ENCODE measurements around the gene TCN2. TPM values are rescaled to one million over a fixed set of nuclear protein-coding genes. Genes with fewer than 3 reads are reported as not detected.
"Not testable (repeated sequence)": the region's sequence is repeated elsewhere in the genome, so short reads cannot be mapped to it uniquely, and the experiment has no call there.

TCN2 gene
- total RNA-seq, 4 donors from 2014 or later = 38.2 to 56.1 (median 43.8) TPM

DNA sequence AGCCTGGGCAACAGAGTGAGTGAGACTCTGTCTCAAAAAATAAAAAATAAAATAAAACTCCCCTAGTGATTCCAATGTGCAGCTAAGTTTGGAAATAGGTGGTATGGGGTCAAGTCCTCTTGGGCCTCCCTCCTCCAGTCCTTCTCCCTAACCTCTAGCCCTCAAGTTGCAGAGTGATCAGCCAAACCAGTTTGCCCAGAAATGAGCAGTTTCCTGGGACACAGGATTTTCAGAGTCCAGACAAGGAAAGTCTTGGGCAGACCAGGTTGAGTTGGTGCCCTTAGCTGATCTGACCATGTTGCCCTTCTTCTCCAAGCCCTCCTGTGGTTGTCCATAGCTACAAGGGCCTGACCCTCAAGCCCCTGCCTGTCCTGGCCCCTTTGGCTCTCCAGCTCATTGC, 7.9 kb downstream of the TCN2 start:
- peaks cover 0 to 86% (median 0%) of the 10 kb centered on the region in 3 donors for H3K36me3 ChIP-seq
- no peaks in the 10 kb centered on the region for H3K9me3 ChIP-seq
- no peak overlapping the region for H3K4me3 ChIP-seq
- DNase-seq (ENCODE audit: low spot score in 2 of 2) = no peak
- no peaks in the 10 kb centered on the region for H3K27me3 ChIP-seq
- TF ChIP-seq POLR2A (IDR thresholded peaks at IDR 0.05) = no peak
- TF ChIP-seq, protein P1, sequence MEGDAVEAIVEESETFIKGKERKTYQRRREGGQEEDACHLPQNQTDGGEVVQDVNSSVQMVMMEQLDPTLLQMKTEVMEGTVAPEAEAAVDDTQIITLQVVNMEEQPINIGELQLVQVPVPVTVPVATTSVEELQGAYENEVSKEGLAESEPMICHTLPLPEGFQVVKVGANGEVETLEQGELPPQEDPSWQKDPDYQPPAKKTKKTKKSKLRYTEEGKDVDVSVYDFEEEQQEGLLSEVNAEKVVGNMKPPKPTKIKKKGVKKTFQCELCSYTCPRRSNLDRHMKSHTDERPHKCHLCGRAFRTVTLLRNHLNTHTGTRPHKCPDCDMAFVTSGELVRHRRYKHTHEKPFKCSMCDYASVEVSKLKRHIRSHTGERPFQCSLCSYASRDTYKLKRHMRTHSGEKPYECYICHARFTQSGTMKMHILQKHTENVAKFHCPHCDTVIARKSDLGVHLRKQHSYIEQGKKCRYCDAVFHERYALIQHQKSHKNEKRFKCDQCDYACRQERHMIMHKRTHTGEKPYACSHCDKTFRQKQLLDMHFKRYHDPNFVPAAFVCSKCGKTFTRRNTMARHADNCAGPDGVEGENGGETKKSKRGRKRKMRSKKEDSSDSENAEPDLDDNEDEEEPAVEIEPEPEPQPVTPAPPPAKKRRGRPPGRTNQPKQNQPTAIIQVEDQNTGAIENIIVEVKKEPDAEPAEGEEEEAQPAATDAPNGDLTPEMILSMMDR (IDR thresholded peaks at IDR 0.05) = no peak
- TF ChIP-seq EP300 (IDR thresholded peaks at IDR 0.05) = no peak
- peak overlapping the region in 1 of 4 donors; percentile 28 for H3K27ac ChIP-seq
- peaks cover 0 to 4% (median 0%) of the 10 kb centered on the region in 4 donors for H3K4me1 ChIP-seq

- WGBS, 2 donors = 77 to 84% methylated on average over 7 of the region's 7 CpGs
- Histone ChIP-seq H3K4me1 (no peaks in the 10 kb centered on the region), H3K27me3 (no peaks in the 10 kb centered on the region), H3K4me3 (no peak overlapping the region), H3K36me3 (peaks cover 0 to 93% (median 0%) of the 10 kb centered on the region in 3 donors), H3K27ac (no peak overlapping the region), H3K9me3 (no peaks in the 10 kb centered on the region)
- peak in 1 of 2 donors; percentile 28 for DNase-seq (ENCODE audit: low spot score in 2 of 2)
- TF ChIP-seq POLR2A (IDR thresholded peaks at IDR 0.05) (no peak), EP300 (IDR thresholded peaks at IDR 0.05) (peak in 1 of 2 donors; percentile 53)
Observed at GRCh38 chr22:30615543-30615954, 8.6 kb downstream of the TCN2 start.

DNA sequence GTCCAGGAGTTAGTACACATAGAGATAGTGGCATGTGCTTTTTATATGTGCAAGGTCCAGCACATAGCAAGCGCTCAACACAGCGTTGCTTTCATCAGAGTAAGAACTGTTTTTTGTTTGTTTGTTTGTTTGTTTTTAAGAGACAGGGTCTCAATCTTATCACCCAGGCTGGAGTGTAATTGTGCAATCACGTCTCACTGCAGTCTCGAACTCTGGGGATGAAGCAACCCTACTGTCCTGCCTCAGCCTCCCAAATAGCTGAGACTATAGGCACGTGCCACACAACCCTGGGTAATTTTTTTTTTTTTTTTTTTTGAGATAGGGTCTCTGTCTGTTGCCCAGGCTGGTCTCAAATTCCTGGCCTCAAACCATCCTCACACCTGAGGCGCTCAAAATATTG, 10.8 kb downstream of the TCN2 start:
- H3K36me3 ChIP-seq = peaks cover 0 to 93% (median 0%) of the 10 kb centered on the region in 3 donors
- WGBS, 2 donors = 89 to 90% methylated on average over 6 of the region's 6 CpGs
- TF ChIP-seq EP300 (IDR thresholded peaks at IDR 0.05) = no peak
- TF ChIP-seq, protein P1 (IDR thresholded peaks at IDR 0.05) = no peak
- no peak for TF ChIP-seq POLR2A (IDR thresholded peaks at IDR 0.05)

DNA sequence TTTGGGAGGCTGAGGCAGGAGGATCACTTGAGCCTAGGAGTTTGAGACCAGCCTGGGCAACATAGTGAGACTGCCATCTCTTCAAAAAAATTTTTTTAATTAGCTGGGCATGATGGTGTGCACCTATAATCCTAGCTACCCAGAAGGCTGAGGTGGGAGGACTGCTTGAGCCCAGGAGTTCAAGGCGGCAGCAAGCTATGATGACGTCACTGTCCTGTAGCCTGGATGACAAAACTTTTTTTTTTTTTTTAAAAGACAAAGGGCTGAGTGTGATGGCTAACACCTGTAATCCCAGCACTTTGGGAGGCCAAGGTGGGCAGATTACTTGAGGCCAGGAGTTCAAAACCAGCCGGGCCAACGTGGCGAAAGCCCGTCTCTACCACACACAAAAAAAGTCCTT, 12.9 kb downstream of the TCN2 start:
- WGBS, 2 donors = 90 to 91% methylated on average over 6 of the region's 6 CpGs
- H3K27me3 ChIP-seq; DNase-seq (ENCODE audit: low spot score in 2 of 2); H3K4me1 ChIP-seq; H3K4me3 ChIP-seq; H3K27ac ChIP-seq; H3K9me3 ChIP-seq: not testable (repeated sequence)
- peaks cover 0 to 83% (median 0%) of the 10 kb centered on the region in 3 donors for H3K36me3 ChIP-seq

More for the DNA sequence above, 10.8 kb downstream of the TCN2 start:
- DNase-seq (ENCODE audit: low spot score in 2 of 2) = no peak
- Histone ChIP-seq H3K4me3 (no peak overlapping the region), H3K4me1 (no peaks in the 10 kb centered on the region), H3K27ac (no peak overlapping the region), H3K9me3 (no peaks in the 10 kb centered on the region), H3K27me3 (no peaks in the 10 kb centered on the region)

- Histone ChIP-seq H3K27ac (no peak overlapping the region), H3K4me1 (peaks cover 0 to 4% (median 2%) of the 10 kb centered on the region in 4 donors), H3K36me3 (peaks cover 0 to 31% (median 0%) of the 10 kb centered on the region in 3 donors), H3K27me3 (no peaks in the 10 kb centered on the region), H3K9me3 (no peaks in the 10 kb centered on the region), H3K4me3 (no peak overlapping the region)
- WGBS, 2 donors = 83 to 97% methylated on average over 4 to 5 of the region's 5 CpGs
- no peak for DNase-seq (ENCODE audit: low spot score in 2 of 2)
- TF ChIP-seq EP300 (IDR thresholded peaks at IDR 0.05) (no peak), POLR2A (IDR thresholded peaks at IDR 0.05) (no peak)
- TF ChIP-seq, protein P1 (IDR thresholded peaks at IDR 0.05) = no peak
Observed at GRCh38 chr22:30626413-30626812, 19.4 kb downstream of the TCN2 start.

GRCh38 chr22:30627471-30627870, 20.5 kb downstream of the TCN2 start:
- no peak for TF ChIP-seq POLR2A (IDR thresholded peaks at IDR 0.05)
- TF ChIP-seq, protein P1 (IDR thresholded peaks at IDR 0.05) = no peak
- TF ChIP-seq EP300 (IDR thresholded peaks at IDR 0.05) = no peak
- Histone ChIP-seq H3K9me3 (no peaks in the 10 kb centered on the region), H3K36me3 (peaks cover 0 to 22% (median 0%) of the 10 kb centered on the region in 3 donors), H3K4me1 (peaks cover 0 to 4% (median 2%) of the 10 kb centered on the region in 4 donors), H3K27me3 (no peaks in the 10 kb centered on the region), H3K27ac (no peak overlapping the region), H3K4me3 (no peak overlapping the region)
- no peak for DNase-seq (ENCODE audit: low spot score in 2 of 2)
- WGBS, 2 donors = 87 to 88% methylated on average over 5 of the region's 5 CpGs

Measured in tibial nerve (tissue), 4 donors.